GM12874 (cell line): Measurements from ENCODE around the gene PPP4R3A.

Source experiments
- CTCF ChIP-seq: IDR thresholded peaks from 2 replicates; pipeline ENCODE4 v1.5.1; 2011; ENCODE audit warnings: low read depth, mild to moderate bottlenecking, control low read depth, low read length, moderate library complexity; ENCODE audit not compliant: insufficient read depth

Gene PPP4R3A

GRCh38 chr14:91420686-91421085, 89.4 kb downstream of the PPP4R3A start:
- no peak for TF ChIP-seq CTCF

DNA sequence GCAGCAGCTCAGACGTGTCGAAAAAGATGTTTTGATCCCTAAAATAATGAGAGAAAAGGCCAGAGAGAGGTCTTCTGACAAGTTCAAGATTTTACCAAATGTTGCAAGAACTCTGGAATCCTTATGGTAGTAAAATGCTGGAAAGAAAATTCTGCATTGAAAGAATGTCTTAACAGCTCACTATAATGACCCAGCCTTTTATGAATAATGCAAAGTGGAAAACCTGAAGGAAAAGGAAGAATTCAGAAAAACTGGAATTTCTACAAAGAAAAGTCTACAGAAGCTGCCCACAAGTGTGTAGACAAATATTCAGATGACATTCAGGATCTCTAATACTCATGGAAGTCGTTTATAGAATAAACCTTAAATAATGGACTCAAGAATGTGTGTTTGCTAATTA, 90.7 kb downstream of the PPP4R3A start:
- no peak for TF ChIP-seq CTCF

- TF ChIP-seq CTCF, result no peak
Measured at GRCh38 chr14:91419044-91419397, 91.1 kb downstream of the PPP4R3A start.

DNA sequence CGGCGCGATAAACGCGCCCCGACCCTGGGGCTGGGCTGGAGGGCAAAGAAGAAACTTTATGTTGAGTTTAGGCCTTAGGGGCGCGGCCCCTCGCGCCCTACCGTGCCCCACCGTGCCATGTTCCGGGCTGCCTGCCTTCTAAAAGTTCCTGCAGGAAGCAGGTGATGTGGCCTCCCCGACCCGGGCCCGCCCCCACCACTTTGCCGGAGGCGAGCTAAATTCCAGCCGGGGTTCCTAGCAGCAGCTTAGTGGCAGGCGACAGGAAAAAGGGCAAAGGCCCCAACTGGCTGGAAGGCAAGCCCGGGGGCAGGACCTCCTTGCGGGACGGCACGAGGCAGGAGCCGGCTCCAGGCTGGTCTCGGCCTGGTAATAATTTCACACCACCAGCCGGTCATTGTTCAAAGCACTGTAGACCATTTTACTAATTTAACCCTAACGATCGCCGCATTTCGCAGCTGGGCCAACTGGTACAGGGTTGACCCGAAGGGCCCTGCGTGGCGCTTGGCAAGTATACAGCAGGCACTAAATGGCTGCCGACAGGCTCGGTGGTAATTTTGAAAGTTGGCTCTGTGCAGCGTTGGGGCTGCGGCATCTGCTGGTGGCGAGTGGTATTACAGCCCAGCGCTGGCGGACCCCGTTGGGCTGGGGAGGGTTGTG, 91.6 kb downstream of the PPP4R3A start:
- TF ChIP-seq CTCF, result peak; percentile 98

GRCh38 chr14:91417983-91418386, 92.1 kb downstream of the PPP4R3A start:
- TF ChIP-seq CTCF, result no peak

GRCh38 chr14:91417120-91417982, 92.8 kb downstream of the PPP4R3A start, which contains the start of gene CCDC88C:
TSS of gene CCDC88C (minus strand) at chr14:91417820. CDS start at chr14:91417690, 130 bp downstream.
- TF ChIP-seq CTCF, result no peak

DNA sequence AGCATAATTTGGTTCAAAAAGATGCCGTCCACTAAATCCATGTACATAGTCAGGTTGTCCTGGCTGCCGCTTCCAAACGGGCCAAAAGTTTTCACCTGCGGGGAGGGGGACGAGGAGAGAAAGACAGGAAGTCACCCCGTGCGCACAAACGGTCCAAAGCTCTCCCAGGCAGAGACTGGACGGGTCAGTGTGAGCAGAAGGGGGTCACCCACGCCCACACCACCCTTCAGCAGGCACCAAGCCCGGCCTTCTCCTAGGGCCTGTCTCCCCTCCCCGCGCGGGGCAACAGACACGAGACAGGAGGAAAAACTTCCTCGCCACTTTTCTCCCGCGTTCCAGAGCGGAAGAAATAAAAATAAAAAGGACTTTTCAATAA, 93.4 kb downstream of the PPP4R3A start:
- TF ChIP-seq CTCF, result no peak
